GM15510 (cell line): ENCODE data around the gene XAF1.
A peak's percentile ranks its signal among the peaks of the same experiment; 100 is the strongest.

ENCODE experiments used
- POLR2A ChIP-seq: IDR thresholded peaks from 3 replicates; pipeline ENCODE4 v1.6.1; 2011; ENCODE audit warnings: borderline replicate concordance; ENCODE audit not compliant: insufficient read length; ENCODE audit errors: extremely low read depth

Gene XAF1, protein sequence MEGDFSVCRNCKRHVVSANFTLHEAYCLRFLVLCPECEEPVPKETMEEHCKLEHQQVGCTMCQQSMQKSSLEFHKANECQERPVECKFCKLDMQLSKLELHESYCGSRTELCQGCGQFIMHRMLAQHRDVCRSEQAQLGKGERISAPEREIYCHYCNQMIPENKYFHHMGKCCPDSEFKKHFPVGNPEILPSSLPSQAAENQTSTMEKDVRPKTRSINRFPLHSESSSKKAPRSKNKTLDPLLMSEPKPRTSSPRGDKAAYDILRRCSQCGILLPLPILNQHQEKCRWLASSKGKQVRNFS

DNA sequence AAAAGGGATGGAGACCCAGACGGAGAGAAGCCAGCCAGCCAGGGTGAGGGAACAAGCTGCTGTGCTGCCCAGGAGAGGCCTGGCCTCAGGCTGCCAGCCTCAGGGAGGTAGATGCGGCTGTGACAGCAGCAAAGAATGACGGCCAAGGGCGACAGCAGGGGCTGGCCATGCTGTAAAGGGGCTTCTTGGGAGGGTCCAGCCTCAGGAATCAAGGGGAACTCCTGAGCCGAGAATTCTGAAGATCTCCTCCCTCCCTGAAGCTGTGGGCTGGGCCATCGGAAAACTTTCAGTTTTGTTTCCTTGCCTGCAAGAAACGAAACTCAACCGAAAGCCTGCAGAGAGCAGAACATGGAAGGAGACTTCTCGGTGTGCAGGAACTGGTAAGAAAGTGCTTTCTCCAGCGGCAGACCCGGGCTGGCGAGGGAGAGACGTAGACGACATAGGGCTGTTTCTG, at the start of gene XAF1:
XAF1 (plus strand) TSS at position 316 of the 454 bp plus-strand sequence; CDS start at position 349, 33 bp downstream.
- peak; percentile 57 for TF ChIP-seq POLR2A

DNA sequence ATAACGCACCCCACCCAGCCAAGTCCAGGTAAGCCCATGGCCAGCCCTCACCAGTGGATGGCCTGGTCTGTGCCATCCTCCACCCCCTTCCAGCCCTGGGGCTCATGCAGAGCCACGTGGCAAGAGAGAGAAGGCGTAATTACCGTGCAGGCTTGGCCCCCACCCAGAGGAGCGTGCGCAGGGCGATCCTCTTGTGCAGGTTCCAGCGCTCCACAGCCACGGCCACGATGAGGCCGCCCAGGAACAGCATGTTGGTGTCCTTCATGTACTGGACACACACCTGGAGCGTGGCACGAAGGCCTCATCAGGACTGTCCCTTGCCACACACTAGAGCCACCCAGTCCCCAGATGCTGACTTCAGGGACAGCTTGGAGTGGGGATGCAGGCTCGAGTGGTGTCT, 49.3 kb upstream of the XAF1 start:
- TF ChIP-seq POLR2A, result no peak

DNA sequence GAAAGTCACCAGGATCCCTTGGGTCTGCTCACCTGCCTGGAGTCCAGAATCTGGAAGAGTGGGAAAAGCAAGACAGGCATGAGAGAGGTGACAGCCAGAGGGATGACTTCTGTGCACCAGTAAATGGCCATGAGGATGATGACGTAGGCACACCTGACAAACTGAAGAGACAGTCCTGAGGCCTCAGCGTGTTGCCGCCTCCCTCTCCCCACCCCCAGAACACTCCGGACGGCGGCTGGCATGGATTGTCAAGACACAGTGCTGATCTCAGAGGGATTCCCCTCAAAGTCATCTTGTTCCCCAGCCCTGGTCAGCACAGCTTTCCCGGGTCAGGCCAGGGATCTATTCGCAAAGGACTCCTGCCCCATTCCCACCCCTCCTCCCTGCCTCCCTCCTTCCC, 48.9 kb upstream of the XAF1 start:
- TF ChIP-seq POLR2A, result no peak

DNA sequence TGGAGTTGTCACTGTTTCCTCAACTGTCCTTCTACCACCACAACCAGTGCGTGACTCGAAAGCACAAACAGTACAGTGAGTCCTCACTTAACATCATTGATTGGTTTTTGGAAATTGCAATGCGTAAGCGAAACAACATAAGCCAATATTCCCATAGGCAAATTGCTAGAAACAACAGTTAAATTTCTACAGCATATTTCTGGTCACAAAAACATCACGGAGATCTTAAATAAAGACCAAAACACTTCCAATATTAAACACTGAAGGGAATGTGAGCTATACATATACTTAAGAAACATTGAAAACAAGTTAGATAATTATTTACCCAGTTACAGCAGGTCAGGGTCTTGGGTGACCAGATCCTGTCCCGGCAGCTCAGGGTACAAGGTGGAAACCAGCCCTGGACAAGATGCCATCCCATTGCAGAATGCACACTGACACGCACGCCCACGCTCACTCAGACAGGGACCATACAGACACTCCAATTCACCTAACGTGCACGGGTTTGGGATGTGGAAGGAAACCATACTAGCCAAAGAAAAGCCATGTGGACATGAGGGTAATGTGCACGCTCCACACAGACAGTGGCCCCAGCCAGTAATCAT, 47.4 kb upstream of the XAF1 start:
- TF ChIP-seq POLR2A, result no peak

DNA sequence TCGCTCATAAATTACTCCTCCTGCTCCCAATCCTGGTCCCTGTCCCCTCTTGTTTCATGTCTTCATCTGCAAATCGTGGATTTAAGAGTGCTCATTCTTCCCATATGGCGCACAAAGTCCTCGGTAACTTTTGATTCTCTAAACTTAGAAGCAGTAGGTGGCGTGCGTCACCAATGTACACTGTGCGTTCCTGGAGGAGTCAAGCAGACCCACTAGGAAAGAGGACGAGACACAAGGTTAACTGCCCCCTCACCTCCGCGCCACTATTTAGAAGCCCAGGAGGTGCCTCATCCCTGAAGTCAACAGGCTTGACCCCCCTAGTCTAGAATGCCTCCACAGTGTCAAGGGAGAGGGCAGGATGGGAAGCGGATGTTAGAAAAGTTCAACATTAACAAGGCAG, 45.5 kb upstream of the XAF1 start:
- TF ChIP-seq POLR2A, result no peak

DNA sequence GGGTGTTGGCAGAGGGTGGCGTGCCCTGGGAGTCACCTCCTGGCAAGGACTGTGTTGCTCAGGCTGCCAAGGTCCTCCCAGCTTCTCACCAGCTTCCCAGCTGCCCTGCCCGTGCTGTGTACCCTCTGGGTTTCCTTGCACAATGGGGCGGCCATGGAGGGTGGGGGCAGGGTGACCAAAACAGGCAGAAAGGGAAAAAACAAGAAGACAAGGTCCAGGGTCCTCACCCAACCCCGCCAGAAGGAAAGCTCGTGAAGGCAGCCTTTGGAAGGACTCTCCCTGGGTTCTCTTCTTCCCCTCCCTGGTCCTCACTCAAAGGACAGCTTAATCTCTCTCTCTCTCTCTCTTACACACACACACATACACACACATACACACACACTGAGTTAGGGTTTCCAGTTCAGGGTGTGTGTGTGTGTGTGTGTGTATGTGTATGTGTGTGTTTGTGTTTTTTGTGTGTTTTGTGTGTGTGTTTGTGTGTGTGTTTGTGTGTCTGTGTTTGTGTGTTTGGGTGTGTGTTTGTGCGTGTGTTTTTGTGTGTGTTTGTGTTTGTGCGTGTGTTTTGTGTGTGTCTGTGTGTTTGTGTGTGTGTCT, 44.7 kb upstream of the XAF1 start:
- no peak for TF ChIP-seq POLR2A

DNA sequence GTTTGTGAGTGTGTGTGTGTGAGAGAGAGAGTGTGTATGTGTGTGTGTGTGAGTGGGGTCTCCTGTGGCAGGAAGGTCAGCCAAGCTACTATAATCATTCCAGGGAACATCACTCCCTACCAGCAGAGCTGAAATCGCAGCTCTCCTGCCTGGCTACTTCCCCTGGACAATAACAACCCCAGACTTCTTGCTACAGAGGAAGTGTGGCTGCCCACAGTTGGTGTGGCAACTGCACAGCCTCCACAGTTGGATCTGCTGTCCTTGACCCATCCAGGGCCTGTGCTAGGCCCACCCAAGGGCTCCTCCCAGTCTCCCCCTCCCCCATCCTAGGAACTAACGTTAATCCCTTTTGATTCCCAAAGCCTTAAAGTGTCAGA, 44.2 kb upstream of the XAF1 start:
- no peak for TF ChIP-seq POLR2A

DNA sequence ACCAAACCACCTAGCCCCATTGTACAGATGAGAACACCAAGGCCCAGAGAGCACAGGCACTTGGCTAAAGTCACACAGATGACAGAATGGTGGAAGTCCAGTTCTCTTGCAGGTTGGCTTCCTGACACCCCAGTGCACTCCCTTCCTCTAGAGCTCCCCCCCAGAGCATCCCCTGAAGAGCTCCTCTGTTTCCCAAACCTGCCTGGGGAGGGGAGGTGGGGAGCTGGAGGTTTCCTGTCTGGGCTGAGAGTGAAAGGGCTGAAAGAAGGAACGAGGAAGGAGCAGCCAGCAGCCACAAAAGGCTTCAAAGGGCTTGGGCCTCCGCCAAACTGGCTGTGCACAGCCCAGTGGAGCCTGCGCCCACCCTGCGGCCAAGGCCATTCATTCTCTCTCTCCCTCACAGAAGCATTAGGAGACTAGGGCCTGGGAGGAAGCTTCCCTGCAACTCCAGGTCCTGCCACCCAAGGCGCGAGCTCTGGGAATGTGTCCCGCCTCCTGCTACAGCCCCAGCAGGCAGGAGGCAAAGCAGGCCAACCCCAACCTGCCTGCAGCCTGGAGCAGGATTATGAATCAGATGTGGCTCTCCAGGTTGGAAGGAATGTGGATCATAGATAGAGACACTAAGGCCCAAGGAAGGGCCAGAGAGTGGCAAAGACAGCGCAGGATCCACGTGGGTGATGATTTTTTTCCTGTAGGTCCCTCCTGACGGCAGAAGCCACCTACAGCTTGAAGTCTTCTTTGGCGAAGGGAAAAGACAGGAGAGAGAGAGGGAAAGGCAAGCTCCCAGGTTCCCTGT, 43.6 kb upstream of the XAF1 start:
- TF ChIP-seq POLR2A, result no peak

DNA sequence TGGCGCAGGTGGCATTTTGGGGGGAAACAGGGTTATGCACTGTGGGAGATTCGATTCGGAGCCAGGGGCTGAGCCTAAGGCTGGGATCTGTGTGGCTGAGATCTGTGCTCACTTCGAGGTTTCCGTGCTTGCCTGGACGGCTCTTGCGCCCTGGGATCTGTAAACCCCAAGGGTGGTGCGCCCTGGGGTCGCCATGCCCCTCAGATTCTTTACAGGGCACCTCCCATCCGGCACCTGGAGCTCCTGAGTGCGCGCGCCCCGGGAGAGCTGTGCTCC, 43.1 kb upstream of the XAF1 start:
- no peak for TF ChIP-seq POLR2A

DNA sequence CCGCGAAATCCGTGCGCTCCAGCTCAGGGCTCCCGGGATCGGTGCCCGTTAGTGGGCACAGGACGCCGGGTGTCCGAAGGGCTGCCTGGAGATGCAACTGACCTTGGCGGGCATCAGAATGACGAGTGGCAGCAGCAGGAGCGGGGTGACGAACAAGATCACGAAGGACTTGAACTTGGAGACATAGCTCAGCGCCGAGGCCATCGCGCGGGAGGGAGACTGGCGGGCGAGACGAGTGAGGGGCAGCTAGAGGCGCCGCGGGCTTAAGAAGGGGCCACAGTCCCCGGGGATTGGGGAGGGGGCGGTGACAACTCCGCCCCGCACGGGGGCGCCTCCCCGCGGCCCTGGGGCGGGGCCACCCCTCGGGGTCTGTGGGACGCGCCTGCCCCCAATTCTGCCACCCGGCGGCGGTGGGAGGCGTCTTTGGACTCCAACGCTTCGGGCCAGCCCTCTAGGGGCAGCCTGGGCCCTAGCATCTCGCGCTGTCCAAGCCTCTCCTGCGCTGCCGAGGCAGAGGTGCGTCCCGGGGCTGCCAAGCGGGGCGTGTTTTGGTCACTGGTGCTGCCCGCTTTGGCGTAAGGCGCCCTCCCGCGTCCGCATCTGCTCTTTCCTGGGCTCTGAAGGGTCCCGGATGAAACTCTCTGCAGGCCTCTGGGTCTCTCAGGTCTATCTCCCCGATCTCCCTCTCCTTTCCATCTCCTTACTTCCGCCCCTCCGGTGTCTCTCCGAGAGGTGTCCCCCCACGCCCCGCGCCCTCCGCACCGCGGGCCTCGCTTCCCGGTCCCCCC, 42.5 kb upstream of the XAF1 start, which contains the start of gene SLC13A5:
SLC13A5 (minus strand) TSS at position 240 of the 788 bp plus-strand sequence; CDS start at position 204, 36 bp downstream.
- no peak for TF ChIP-seq POLR2A

DNA sequence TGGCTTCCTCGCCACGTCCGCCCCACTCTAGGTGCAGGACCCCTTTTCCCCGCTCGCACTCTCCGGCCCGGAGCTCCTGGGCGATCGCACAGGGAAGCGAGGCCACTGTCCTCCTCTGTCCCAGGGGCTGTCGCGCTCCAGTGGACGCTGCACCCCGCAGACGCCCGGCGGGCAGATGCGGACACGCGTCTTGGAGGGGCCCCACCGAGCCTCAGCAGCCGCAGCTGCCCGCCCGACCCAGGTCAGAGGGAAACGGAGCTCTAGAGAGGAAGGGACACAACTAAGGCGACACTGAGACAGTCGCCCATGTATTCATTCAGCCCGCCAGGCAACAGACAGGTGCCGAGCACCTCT, 42.0 kb upstream of the XAF1 start:
- TF ChIP-seq POLR2A, result no peak

DNA sequence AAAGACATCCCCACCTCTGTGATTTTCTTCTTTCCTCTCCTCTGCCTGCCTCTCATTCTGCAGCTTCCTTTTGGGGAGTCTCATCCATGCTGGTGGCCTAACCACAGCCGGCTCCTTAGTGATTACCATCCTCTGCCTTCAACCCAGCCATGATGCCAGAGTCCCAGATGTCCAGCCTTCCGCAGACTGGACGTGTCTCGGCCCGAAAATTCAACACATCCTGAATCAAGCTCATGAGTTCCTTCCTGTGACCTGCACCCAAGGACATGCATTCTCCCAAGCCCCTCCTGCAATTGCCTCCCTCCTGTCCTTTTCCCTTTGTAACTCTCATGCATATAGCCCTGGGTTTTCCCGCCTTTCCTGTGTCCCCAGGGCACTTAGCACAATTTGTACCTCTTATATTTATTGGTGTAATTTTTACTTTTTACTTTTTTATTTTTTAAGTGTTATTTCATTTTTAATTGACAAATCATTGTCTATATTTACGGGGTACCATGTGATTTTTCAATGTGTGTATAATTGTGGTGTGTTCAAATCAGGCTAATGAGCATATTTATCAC, 41.5 kb upstream of the XAF1 start:
- no peak for TF ChIP-seq POLR2A

DNA sequence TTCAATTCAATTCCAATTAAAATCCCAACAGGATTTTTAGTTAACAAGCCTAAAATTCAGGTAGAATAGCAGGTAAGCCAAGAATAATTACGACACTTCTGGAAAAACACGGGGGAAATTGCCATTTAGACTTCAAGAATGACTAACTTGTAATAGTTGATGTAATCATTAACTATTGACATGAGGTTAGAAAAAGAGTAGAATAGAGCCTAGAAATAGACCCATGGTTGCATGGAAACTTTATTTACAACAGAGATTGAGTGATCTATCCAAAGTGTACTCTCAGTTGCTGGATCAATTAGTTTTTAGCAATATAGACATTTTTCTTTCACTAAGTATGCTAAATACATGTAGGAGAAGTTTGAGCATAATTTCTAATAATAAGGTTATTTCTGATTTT, 39.1 kb upstream of the XAF1 start:
- no peak for TF ChIP-seq POLR2A

DNA sequence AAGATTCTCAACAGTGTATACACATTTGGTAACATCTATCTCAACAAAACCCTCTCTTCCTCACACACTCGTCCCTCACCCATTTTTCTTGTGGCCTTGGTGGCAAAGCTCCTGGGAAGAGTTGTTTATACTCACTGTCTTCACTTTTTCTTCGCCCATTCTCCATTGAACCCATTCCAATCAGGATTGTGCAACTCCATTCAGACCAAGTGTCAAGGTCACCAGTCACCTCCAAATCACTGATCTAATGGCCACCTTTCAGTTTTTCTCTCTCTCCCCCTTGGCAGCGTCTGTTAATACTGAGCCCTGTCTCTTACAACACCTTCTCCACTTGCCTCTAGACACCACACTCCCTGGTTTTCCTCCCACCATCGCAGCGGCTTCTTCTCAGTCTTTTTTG, 34.1 kb upstream of the XAF1 start:
- TF ChIP-seq POLR2A, result no peak
